ENCODE results near the gene TTYH1. TPM values are rescaled to one million over a fixed set of nuclear protein-coding genes. Genes with fewer than 3 reads are reported as not detected.
A peak's percentile ranks its signal among the peaks of the same experiment; 100 is the strongest.

TTYH1 gene
- total and polyA plus RNA-seq, 9 of the 15 experiments (the other 6 are each of a cell fraction or from before 2014, with no cell fraction given) = 0.08 TPM; not detected in 8

DNA sequence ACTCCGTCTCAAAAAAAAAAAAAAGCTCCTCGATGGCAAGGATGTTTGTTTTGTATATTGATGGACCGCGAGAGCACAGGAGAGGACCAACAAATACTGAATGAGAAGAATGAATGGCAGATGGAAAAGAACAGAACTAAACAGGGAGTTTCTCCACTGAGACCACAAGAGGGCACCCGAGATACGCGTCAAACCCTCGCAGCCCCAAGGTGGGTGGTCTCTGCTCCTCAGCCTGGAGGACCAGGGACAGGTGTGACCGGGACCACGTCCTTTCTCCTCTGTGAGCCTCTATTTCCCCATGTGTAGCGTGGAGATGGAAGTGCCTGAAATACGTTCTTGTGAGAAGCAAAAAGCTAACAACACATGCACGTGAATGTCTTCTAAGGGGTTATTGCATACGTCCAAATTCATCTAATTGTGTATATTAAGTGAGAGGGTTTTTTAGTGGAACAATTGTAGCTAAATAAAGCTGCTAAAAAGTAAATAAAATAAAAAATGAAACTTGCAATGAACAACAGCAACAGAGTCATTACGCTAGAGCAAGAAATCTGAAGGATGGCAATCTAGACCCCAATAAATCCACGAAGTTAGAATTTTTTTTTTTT lies 66.2 kb downstream of the TTYH1 start (continued):
- TF ChIP-seq, protein P1, sequence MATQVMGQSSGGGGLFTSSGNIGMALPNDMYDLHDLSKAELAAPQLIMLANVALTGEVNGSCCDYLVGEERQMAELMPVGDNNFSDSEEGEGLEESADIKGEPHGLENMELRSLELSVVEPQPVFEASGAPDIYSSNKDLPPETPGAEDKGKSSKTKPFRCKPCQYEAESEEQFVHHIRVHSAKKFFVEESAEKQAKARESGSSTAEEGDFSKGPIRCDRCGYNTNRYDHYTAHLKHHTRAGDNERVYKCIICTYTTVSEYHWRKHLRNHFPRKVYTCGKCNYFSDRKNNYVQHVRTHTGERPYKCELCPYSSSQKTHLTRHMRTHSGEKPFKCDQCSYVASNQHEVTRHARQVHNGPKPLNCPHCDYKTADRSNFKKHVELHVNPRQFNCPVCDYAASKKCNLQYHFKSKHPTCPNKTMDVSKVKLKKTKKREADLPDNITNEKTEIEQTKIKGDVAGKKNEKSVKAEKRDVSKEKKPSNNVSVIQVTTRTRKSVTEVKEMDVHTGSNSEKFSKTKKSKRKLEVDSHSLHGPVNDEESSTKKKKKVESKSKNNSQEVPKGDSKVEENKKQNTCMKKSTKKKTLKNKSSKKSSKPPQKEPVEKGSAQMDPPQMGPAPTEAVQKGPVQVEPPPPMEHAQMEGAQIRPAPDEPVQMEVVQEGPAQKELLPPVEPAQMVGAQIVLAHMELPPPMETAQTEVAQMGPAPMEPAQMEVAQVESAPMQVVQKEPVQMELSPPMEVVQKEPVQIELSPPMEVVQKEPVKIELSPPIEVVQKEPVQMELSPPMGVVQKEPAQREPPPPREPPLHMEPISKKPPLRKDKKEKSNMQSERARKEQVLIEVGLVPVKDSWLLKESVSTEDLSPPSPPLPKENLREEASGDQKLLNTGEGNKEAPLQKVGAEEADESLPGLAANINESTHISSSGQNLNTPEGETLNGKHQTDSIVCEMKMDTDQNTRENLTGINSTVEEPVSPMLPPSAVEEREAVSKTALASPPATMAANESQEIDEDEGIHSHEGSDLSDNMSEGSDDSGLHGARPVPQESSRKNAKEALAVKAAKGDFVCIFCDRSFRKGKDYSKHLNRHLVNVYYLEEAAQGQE (IDR thresholded peaks at IDR 0.05; ENCODE audit: borderline replicate concordance) = peak; percentile 46; the same call in 1 of the 2 replicates
- TF ChIP-seq, protein P1 (CRISPR knock-in tag; IDR thresholded peaks at IDR 0.05; ENCODE audit: low read depth) = no peak
- TF ChIP-seq ZNF717 (CRISPR knock-in tag; IDR thresholded peaks at IDR 0.05) (no peak), ZNF347 (CRISPR knock-in tag; IDR thresholded peaks at IDR 0.05; ENCODE audit: low read depth) (no peak), ZFX (CRISPR knock-in tag; IDR thresholded peaks at IDR 0.05) (no peak), POLR3G (IDR thresholded peaks at IDR 0.05; ENCODE audit: extremely low read depth, insufficient read length, insufficient replicate concordance) (no peak), SREBF2 (CRISPR knock-in tag; IDR thresholded peaks at IDR 0.05) (no peak), MTF1 (CRISPR knock-in tag; IDR thresholded peaks at IDR 0.05; ENCODE audit: borderline replicate concordance) (no peak), KLF10 (CRISPR knock-in tag; IDR thresholded peaks at IDR 0.05) (no peak), NFYB (IDR thresholded peaks at IDR 0.05; ENCODE audit: extremely low read depth, insufficient read length) (no peak)
- TF ChIP-seq, protein P2, sequence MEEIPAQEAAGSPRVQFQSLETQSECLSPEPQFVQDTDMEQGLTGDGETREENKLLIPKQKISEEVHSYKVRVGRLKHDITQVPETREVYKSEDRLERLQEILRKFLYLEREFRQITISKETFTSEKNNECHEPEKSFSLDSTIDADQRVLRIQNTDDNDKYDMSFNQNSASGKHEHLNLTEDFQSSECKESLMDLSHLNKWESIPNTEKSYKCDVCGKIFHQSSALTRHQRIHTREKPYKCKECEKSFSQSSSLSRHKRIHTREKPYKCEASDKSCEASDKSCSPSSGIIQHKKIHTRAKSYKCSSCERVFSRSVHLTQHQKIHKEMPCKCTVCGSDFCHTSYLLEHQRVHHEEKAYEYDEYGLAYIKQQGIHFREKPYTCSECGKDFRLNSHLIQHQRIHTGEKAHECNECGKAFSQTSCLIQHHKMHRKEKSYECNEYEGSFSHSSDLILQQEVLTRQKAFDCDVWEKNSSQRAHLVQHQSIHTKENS (CRISPR knock-in tag; IDR thresholded peaks at IDR 0.05) = no peak
- TF ChIP-seq, protein P3, sequence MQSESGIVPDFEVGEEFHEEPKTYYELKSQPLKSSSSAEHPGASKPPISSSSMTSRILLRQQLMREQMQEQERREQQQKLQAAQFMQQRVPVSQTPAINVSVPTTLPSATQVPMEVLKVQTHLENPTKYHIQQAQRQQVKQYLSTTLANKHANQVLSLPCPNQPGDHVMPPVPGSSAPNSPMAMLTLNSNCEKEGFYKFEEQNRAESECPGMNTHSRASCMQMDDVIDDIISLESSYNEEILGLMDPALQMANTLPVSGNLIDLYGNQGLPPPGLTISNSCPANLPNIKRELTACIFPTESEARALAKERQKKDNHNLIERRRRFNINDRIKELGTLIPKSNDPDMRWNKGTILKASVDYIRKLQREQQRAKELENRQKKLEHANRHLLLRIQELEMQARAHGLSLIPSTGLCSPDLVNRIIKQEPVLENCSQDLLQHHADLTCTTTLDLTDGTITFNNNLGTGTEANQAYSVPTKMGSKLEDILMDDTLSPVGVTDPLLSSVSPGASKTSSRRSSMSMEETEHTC (IDR thresholded peaks at IDR 0.05) = no peak
- TF ChIP-seq, protein P4, sequence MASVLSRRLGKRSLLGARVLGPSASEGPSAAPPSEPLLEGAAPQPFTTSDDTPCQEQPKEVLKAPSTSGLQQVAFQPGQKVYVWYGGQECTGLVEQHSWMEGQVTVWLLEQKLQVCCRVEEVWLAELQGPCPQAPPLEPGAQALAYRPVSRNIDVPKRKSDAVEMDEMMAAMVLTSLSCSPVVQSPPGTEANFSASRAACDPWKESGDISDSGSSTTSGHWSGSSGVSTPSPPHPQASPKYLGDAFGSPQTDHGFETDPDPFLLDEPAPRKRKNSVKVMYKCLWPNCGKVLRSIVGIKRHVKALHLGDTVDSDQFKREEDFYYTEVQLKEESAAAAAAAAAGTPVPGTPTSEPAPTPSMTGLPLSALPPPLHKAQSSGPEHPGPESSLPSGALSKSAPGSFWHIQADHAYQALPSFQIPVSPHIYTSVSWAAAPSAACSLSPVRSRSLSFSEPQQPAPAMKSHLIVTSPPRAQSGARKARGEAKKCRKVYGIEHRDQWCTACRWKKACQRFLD (CRISPR knock-in tag; IDR thresholded peaks at IDR 0.05) = no peak
- TF ChIP-seq, protein P5, sequence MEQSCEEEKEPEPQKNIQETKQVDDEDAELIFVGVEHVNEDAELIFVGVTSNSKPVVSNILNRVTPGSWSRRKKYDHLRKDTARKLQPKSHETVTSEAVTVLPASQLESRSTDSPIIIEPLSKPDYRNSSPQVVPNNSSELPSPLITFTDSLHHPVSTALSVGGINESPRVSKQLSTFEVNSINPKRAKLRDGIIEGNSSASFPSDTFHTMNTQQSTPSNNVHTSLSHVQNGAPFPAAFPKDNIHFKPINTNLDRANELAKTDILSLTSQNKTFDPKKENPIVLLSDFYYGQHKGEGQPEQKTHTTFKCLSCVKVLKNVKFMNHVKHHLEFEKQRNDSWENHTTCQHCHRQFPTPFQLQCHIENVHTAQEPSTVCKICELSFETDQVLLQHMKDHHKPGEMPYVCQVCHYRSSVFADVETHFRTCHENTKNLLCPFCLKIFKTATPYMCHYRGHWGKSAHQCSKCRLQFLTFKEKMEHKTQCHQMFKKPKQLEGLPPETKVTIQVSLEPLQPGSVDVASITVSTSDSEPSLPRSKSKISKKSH (CRISPR knock-in tag; IDR thresholded peaks at IDR 0.05) = no peak

Data from K562 (cell line).